ENCODE measurements around the gene FNDC3B.

DNA sequence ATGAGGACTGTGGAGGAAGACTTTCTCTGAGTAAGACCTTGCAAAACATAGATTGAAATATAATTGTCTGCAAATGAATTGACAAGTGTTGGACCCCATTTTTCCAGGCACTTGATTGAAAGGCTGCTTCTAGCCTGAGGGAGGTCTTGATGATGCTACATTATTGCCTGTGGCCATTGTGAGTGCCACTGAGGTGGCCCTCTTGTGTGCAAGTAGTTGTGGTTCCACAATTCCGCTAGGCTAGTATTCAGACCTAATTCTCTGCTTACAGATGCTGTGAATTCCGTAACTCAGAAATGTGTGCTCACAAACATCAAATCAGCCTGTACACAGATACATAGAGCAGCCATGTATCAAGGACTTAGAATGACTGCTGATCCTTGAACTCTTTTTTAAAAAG lies 34.7 kb downstream of the FNDC3B start:
- TF ChIP-seq, protein P1, sequence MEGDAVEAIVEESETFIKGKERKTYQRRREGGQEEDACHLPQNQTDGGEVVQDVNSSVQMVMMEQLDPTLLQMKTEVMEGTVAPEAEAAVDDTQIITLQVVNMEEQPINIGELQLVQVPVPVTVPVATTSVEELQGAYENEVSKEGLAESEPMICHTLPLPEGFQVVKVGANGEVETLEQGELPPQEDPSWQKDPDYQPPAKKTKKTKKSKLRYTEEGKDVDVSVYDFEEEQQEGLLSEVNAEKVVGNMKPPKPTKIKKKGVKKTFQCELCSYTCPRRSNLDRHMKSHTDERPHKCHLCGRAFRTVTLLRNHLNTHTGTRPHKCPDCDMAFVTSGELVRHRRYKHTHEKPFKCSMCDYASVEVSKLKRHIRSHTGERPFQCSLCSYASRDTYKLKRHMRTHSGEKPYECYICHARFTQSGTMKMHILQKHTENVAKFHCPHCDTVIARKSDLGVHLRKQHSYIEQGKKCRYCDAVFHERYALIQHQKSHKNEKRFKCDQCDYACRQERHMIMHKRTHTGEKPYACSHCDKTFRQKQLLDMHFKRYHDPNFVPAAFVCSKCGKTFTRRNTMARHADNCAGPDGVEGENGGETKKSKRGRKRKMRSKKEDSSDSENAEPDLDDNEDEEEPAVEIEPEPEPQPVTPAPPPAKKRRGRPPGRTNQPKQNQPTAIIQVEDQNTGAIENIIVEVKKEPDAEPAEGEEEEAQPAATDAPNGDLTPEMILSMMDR (IDR thresholded peaks at IDR 0.05) = no peak
- TF ChIP-seq POLR2AphosphoS5 (IDR thresholded peaks at IDR 0.05) (no peak), POLR2A (IDR thresholded peaks at IDR 0.05) (no peak), EP300 (IDR thresholded peaks at IDR 0.05) (no peak)

Data from suprapubic skin (tissue), 4 donors.